ENCODE measurements around the gene SPEF1. TPM values are rescaled to one million over a fixed set of nuclear protein-coding genes. Genes with fewer than 3 reads are reported as not detected.

Gene SPEF1
- total and polyA plus RNA-seq, 10 of the 15 experiments (the other 5 are each of a cell fraction or from before 2014, with no cell fraction given): 0.12 TPM; not detected in 9

GRCh38 chr20:3820048-3820900 lies 39.0 kb upstream of the SPEF1 start, which contains the start of gene AP5S1 (continued):
- no peak for TF ChIP-seq HSF1 (IDR thresholded peaks at IDR 0.05; ENCODE audit: low read depth, low read length)
- TF ChIP-seq, protein P1, sequence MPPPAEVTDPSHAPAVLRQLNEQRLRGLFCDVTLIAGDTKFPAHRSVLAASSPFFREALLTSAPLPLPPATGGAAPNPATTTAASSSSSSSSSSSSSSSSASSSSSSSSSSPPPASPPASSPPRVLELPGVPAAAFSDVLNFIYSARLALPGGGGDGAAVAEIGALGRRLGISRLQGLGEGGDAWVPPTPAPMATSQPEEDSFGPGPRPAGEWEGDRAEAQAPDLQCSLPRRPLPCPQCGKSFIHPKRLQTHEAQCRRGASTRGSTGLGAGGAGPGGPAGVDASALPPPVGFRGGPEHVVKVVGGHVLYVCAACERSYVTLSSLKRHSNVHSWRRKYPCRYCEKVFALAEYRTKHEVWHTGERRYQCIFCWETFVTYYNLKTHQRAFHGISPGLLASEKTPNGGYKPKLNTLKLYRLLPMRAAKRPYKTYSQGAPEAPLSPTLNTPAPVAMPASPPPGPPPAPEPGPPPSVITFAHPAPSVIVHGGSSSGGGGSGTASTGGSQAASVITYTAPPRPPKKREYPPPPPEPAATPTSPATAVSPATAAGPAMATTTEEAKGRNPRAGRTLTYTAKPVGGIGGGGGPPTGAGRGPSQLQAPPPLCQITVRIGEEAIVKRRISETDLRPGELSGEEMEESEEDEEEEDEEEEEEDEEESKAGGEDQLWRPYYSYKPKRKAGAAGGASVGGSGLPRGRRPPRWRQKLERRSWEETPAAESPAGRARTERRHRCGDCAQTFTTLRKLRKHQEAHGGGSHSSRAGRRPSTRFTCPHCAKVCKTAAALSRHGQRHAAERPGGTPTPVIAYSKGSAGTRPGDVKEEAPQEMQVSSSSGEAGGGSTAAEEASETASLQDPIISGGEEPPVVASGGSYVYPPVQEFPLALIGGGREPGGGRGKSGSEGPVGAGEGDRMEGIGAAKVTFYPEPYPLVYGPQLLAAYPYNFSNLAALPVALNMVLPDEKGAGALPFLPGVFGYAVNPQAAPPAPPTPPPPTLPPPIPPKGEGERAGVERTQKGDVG (CRISPR knock-in tag; IDR thresholded peaks at IDR 0.05): no peak
- TF ChIP-seq NKRF (conservative IDR thresholded peaks at IDR 0.05): peak; percentile 90
- peak; percentile 98 for TF ChIP-seq NBN (IDR thresholded peaks at IDR 0.05)
- TF ChIP-seq SIN3A (IDR thresholded peaks at IDR 0.05; ENCODE audit: low read depth, low read length): peak; percentile 69; the same call in 1 of the 2 replicates
- peak; percentile 73 for TF ChIP-seq TAF1 (IDR thresholded peaks at IDR 0.05; ENCODE audit: borderline replicate concordance, low read depth, low read length)
- peak; percentile 66 for TF ChIP-seq RAD21 (IDR thresholded peaks at IDR 0.05; ENCODE audit: insufficient read depth, low read depth, low read length)
- peak in 1 of 2 experiments; percentile 18; a peak in 1 of 4 replicates for TF ChIP-seq IKZF2 (IDR thresholded peaks at IDR 0.05)
- TF ChIP-seq CHD1 (IDR thresholded peaks at IDR 0.05; ENCODE audit: low read depth, low read length): 0 out of 2 replicates have a peak, but pooled peaks have one; percentile 52
- TF ChIP-seq, protein P2, sequence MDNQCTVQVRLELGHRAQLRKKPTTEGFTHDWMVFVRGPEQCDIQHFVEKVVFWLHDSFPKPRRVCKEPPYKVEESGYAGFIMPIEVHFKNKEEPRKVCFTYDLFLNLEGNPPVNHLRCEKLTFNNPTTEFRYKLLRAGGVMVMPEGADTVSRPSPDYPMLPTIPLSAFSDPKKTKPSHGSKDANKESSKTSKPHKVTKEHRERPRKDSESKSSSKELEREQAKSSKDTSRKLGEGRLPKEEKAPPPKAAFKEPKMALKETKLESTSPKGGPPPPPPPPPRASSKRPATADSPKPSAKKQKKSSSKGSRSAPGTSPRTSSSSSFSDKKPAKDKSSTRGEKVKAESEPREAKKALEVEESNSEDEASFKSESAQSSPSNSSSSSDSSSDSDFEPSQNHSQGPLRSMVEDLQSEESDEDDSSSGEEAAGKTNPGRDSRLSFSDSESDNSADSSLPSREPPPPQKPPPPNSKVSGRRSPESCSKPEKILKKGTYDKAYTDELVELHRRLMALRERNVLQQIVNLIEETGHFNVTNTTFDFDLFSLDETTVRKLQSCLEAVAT (IDR thresholded peaks at IDR 0.05): peak; percentile 75; the same call in 1 of the 2 replicates
- 0 out of 2 replicates have a peak, but pooled peaks have one; percentile 23 for TF ChIP-seq MTA2 (IDR thresholded peaks at IDR 0.05; ENCODE audit: low read depth)
- no peak for TF ChIP-seq IRF5 (IDR thresholded peaks at IDR 0.05; ENCODE audit: borderline replicate concordance)
- TF ChIP-seq CBX3 (IDR thresholded peaks at IDR 0.05; ENCODE audit: borderline replicate concordance, low read depth): no peak
- TF ChIP-seq RELA (IDR thresholded peaks at IDR 0.05; ENCODE audit: borderline replicate concordance, partially characterized antibody): no peak
- 0 out of 2 replicates have a peak, but pooled peaks have one; percentile 68 for TF ChIP-seq CBX5 (IDR thresholded peaks at IDR 0.05; ENCODE audit: low read depth)
- 0 out of 2 replicates have a peak, but pooled peaks have one; percentile 38 for TF ChIP-seq TCF3 (IDR thresholded peaks at IDR 0.05; ENCODE audit: borderline replicate concordance, insufficient read depth, low read depth, low read length)
- peak; percentile 99 for TF ChIP-seq SMARCA5 (IDR thresholded peaks at IDR 0.05)
- peak; percentile 54 for TF ChIP-seq IRF3 (IDR thresholded peaks at IDR 0.05)
